HG03342 (cell line): ENCODE measurements around the gene HSP90AA1.
"Not testable (repeated sequence)": the region's sequence is repeated elsewhere in the genome, so short reads cannot be mapped to it uniquely, and the experiment has no call there.

Experiments
- ATAC-seq: cut with Tn5 transposase; IDR thresholded peaks from one replicate; pipeline ENCODE4 v1.9.1; 2021; ENCODE audit warnings: mild to moderate bottlenecking, moderate library complexity; ENCODE audit not compliant: unreplicated experiment

HSP90AA1 gene

GRCh38 chr14:102074415-102074964, 12.4 kb downstream of the HSP90AA1 start:
- no peak for ATAC-seq

DNA sequence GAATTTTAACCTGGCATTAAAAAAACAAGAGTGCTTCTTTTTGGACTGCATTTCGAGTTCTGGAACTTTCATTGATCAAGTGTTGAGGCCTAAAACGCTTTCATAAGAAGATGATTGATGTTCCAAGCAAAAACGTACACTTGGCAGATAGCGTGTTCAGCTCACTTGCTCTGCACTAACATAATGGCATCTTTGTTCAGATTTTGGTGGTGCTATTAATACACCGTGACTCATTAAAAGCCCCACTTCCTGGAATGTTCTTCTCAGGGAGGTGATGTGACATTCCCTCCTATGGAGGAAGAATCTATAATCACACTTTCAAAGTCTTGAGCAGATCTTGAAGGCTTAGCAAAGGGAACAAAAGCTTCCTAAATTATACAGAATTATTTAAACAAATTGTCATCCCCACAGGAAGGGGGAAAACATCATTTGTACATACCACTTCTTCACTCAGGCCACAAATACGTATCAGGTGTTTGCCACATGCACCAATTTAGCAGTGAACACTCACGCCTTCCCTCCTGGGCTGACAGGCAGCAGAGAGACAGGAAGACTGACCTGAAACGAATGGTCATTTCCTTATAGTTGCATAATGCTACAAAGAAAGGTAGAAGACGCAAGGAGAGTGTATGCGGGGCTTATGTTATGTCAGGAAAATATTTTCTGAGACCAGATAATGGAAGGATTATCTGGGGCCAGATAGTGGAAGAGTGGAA, 15.4 kb downstream of the HSP90AA1 start:
- ATAC-seq, result no peak

- ATAC-seq, result no peak
Observed at GRCh38 chr14:102066041-102066451, 20.8 kb downstream of the HSP90AA1 start.

GRCh38 chr14:102064590-102064989, 22.3 kb downstream of the HSP90AA1 start:
- ATAC-seq, result not testable (repeated sequence)

GRCh38 chr14:102063808-102064429, 22.9 kb downstream of the HSP90AA1 start:
- ATAC-seq, result no peak

DNA sequence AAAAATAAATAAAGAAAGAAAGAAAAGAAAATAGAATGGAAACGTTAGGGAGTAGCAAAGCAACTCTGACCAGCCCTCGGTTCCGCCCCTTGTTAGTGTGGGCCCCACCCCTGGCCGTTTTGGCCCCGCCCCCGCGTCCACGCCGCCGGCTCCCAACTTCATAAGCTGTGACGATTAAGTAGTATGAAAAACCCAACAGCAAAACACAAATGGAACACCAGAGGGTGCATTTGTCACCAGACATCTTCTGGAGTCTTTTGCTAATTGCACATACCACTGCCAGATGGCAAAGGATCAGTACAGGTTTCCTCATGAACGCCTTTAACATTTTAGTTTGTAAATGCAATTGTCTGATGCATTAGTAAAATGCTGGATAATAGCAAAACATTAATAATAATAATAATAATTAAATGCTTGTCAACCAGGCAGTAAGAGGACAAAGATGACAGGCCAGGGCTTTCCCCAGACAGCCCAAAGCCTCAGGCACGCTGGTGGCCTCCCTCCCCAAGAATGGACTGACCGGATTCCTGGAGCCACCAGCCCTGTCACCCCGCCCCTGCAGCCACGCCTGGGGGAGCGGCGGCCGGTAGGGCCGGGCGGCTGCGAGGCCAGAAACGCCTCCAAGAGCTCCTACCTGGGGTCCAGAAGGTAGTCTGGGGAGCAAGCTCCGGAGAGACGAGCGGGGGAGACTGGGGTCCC, 23.6 kb downstream of the HSP90AA1 start:
- ATAC-seq, result no peak

DNA sequence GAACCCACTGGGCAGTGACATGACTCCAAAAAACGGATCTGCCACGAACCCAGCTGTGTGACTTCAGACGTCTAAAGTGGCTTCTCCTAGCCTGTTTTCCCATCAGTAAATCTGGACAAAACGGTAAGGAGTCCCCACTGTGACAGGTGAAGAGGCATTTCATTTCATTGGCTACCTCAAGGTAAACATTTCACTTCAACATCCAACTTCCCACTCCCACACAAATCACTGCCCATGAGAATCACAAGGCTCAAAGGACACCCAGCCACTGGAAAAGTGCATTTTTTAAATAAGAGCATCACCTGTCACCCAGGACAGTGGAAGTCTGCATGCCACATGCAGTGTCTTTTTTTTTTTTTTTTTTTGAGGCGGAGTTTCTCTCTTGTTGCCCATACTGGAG, 27.9 kb downstream of the HSP90AA1 start:
- no peak for ATAC-seq

DNA sequence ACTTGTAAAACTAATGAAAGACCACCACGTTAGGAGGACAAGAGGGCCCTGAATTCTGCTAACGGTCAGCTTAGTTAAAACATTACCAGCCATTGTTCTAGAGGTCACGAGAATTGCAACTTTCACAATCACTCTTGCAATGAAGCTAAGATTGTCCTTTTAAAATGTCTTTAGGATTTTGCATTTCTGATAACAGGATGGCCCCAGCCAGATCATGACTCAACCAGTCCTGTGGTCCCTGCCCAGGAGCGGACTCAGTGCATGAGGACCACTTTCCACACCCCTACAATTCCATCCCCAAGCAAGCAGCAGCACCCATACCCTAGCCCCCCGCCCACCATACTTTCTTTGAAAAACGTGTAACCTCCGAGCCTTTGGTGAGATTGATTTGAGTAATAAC, 28.7 kb downstream of the HSP90AA1 start:
- no peak for ATAC-seq

GRCh38 chr14:102057480-102058114, 29.2 kb downstream of the HSP90AA1 start:
- no peak for ATAC-seq

GRCh38 chr14:102056694-102057442, 30.0 kb downstream of the HSP90AA1 start:
- ATAC-seq, result no peak

- no peak for ATAC-seq
Observed at GRCh38 chr14:102055181-102055901, 31.5 kb downstream of the HSP90AA1 start.

- no peak for ATAC-seq
Observed at GRCh38 chr14:102052522-102052921, 34.3 kb downstream of the HSP90AA1 start.

DNA sequence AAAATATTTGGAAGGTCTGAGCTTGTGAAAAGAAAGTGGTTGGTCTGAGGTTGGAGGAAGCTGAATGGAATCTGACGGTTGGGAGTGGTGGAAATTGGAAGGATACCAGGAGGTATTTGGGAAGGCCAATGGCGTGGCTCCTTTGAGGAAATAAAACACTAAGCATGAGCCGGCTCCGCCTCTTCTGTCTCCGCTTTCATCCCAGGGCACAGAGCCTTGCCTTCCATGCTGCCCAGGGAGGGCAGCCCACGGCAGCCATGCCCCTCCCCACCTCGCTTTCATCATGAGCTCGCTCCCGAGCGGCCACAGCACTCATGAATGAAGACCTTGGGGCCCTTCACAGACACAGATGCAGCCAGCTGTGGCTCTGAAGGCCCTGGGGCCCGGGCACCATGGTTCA, 36.2 kb downstream of the HSP90AA1 start:
- ATAC-seq, result no peak

GRCh38 chr14:102050026-102050405, 36.8 kb downstream of the HSP90AA1 start:
- no peak for ATAC-seq

DNA sequence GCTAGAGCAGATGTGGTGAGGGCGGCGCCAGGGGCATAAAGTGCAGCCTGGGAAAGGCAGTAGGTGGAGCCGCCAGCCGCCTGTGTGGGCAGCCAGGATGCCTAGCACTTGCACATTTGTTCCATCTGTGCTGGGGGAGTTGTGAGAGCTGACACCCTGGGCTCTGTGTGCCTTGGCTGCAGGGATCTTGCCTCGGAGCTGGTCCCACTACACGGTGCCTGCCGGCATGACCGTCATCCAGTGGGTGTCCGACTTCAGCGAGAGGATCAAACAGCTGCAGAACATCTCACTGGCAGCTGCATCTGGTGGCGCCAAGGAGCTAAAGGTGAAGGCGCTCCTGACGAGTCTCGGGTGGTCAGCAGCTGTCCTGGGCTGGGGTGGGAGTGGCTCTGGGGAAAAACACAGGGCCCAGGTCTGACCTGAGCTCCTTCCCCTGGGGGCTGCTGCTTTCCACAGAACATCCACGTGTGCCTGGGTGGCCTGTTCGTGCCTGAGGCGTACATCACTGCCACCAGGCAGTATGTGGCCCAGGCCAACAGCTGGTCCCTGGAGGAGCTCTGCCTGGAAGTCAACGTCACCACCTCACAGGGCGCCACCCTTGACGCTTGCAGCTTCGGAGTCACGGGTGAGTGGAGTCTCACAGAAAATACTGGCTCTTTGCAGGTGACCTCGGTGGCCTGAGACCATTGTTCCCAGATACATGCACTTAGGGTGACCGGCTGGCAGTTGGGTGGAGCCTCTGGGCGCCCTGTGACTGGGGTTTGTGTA, 37.4 kb downstream of the HSP90AA1 start:
- no peak for ATAC-seq

DNA sequence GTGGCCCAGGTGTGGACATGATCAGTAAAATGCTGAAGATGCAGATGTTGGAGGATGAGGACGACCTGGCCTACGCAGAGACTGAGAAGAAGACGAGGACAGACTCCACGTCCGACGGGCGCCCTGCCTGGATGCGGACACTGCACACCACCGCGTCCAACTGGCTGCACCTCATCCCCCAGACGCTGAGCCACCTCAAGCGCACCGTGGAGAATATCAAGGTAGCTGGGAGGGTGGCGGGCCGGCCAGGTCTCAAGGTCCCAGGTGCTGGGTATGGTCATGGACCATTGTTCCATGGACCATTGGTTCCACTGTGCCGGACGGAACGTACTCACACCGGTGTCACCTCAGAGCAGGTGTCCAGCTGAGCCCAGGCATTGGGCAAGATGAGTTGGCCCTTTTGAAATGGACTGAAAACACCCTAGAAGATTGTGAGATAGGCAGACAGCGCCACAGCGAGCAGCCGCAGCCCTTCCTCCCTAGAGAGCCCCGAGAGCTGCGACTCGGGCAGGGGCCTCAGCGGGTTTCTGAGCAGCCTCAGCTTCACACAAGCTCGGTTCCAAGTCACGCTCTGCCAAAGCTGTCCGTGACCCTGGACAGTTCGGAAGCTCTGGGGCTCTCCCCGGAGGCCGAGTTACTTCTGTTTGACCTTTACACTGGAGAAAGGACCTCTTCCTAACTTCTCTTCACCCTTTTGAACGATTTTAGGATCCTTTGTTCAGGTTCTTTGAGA, 38.9 kb downstream of the HSP90AA1 start:
- ATAC-seq, result no peak

GRCh38 chr14:102046337-102047278, 40.2 kb downstream of the HSP90AA1 start:
- ATAC-seq, result no peak
